Astrocyte (in vitro differentiated cells and primary cell): Measurements from ENCODE around the gene ARMH3. TPM values are rescaled to one million over a fixed set of nuclear protein-coding genes. Genes with fewer than 3 reads are reported as not detected.

Experiments
- DNase-seq: peaks from one replicate; pipeline ENCODE4 v3.0.0-alpha.2; 2010; ENCODE audit warnings: low read depth
- FAIRE-seq: peaks from 2 replicates; lab custom pipeline; 2011; peaks lifted over from hg19 to GRCh38; lab: Jason Lieb, UNC
- H2AFZ ChIP-seq: 2 replicates; pipeline ENCODE4 v1.6.0; 2012; ENCODE audit warnings: low read depth, low read length, inconsistent platforms
- H3K27ac ChIP-seq: 2 replicates; pipeline ENCODE4 v1.5.1; 2011; ENCODE audit warnings: low read depth, low read length, inconsistent platforms
- H3K27me3 ChIP-seq: 2 replicates; pipeline ENCODE4 v1.6.0; 2011; ENCODE audit warnings: low read length, inconsistent platforms; ENCODE audit not compliant: insufficient read depth
- H3K36me3 ChIP-seq: 2 replicates; pipeline ENCODE4 v1.5.1; 2011; ENCODE audit warnings: low read length, inconsistent platforms; ENCODE audit not compliant: insufficient read depth
- H3K4me1 ChIP-seq: 2 replicates; pipeline ENCODE4 v1.5.1; 2011; ENCODE audit warnings: low read length, inconsistent platforms; ENCODE audit not compliant: insufficient read depth
- H3K4me2 ChIP-seq: 2 replicates; pipeline ENCODE4 v1.6.0; 2012; ENCODE audit warnings: low read length, inconsistent platforms
- H3K4me3 ChIP-seq: 2 replicates; pipeline ENCODE4 v1.5.1; 2011; ENCODE audit warnings: low read depth, mild to moderate bottlenecking, low read length, inconsistent platforms; ENCODE audit not compliant: insufficient read depth
- H3K79me2 ChIP-seq: 2 replicates; pipeline ENCODE4 v1.6.0; 2012; ENCODE audit warnings: mild to moderate bottlenecking, low read length, inconsistent platforms; ENCODE audit not compliant: insufficient read depth
- H3K9ac ChIP-seq: 2 replicates; pipeline ENCODE4 v1.6.0; 2012; ENCODE audit warnings: mild to moderate bottlenecking, low read length, inconsistent platforms
- H3K9me3 ChIP-seq: 2 replicates; pipeline ENCODE4 v1.5.1; 2012; ENCODE audit warnings: low read depth, mild to moderate bottlenecking, low read length, inconsistent platforms; ENCODE audit not compliant: insufficient read depth
- H4K20me1 ChIP-seq: 2 replicates; pipeline ENCODE4 v1.6.0; 2012; ENCODE audit warnings: low read length, inconsistent platforms; ENCODE audit not compliant: insufficient read depth
- H3K27ac Mint-ChIP-seq: one replicate; pipeline ENCODE4 v1.8.0; 2021; ENCODE audit warnings: mild to moderate bottlenecking, mixed read lengths; ENCODE audit not compliant: unreplicated experiment
- H3K27me3 Mint-ChIP-seq: one replicate; pipeline ENCODE4 v1.8.0; 2021; ENCODE audit warnings: low read depth, mixed read lengths; ENCODE audit not compliant: unreplicated experiment
- H3K36me3 Mint-ChIP-seq: one replicate; pipeline ENCODE4 v1.8.0; 2021; ENCODE audit warnings: low read depth, mixed read lengths; ENCODE audit not compliant: unreplicated experiment
- H3K4me1 Mint-ChIP-seq: one replicate; pipeline ENCODE4 v1.8.0; 2021; ENCODE audit warnings: low read depth, mixed read lengths; ENCODE audit not compliant: unreplicated experiment
- H3K4me3 Mint-ChIP-seq: one replicate; pipeline ENCODE4 v1.8.0; 2021; ENCODE audit warnings: mild to moderate bottlenecking, moderate library complexity, mixed read lengths; ENCODE audit not compliant: unreplicated experiment
- H3K9me3 Mint-ChIP-seq: one replicate; pipeline ENCODE4 v1.8.0; 2021; ENCODE audit warnings: mild to moderate bottlenecking, mixed read lengths; ENCODE audit not compliant: unreplicated experiment
- EZH2 ChIP-seq: IDR thresholded peaks from 2 replicates; pipeline ENCODE4 v1.6.1; 2012; ENCODE audit warnings: mild to moderate bottlenecking, low read length, inconsistent platforms; ENCODE audit not compliant: insufficient read depth
- total RNA-seq: library from RNA; stranded (reverse); gene quantifications from 2 replicates; pipeline ENCODE4 v1.2.1, GENCODE V29; 2021
- TF ChIP-seq, protein P1 (sequence below): IDR thresholded peaks from 2 replicates; pipeline ENCODE4 v1.5.1; 2011; ENCODE audit warnings: low read depth, mild to moderate bottlenecking, inconsistent platforms, low read length, moderate library complexity; ENCODE audit not compliant: insufficient read depth

The ARMH3 gene
- total RNA-seq, 1 donor from 2014 or later, result 22.6 TPM

DNA sequence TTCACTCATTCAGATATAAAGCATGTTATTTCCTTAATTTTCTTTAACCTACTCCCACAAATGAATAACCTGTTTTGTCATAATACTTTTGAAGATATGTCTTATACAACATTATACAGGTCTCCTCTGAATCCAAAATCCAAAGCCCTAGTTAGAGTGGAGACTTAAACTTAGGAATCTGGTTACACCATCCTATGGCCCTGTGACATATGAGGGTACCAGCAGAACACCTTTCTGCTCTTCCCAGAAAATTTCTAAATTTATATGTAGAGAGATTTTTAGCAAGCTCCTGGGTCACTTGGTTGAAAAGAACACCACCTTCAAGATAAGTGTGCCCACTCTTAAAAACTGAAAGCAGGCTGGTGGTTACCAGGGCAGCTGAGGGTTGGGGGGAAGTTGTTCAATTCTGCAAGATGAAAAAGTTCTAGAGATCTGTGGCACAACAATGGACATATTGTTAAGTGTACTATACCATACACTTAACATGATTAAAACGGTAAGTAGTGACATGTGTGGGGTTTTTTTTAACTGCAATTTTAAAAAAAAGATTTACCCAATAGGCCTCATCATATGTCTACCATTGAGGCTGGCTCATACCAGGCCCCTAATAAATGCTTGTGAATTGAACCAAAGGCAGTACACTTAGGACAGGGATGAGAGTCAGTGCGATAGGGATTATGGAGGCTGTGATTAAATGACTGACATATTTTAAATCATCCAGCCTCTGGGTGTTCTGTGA, 174.8 kb downstream of the ARMH3 start:
- FAIRE-seq (no peak), DNase-seq (no peak)
- Mint-ChIP-seq H3K4me1 (peaks cover 9% of the 10 kb centered on the region), H3K36me3 (peaks cover 7% of the 10 kb centered on the region), H3K27me3 (no peaks in the 10 kb centered on the region), H3K9me3 (no peaks in the 10 kb centered on the region), H3K27ac (no peak overlapping the region), H3K4me3 (no peak overlapping the region)
- H3K36me3 ChIP-seq, result no peaks in the 10 kb centered on the region
- H3K9me3 ChIP-seq, result no peaks in the 10 kb centered on the region
- H3K27me3 ChIP-seq, result no peaks in the 10 kb centered on the region
- H3K9ac ChIP-seq, result no peak overlapping the region
- no peak overlapping the region for H3K4me2 ChIP-seq
- H2AFZ ChIP-seq, result no peak overlapping the region
- no peaks in the 10 kb centered on the region for H4K20me1 ChIP-seq
- H3K79me2 ChIP-seq, result no peaks in the 10 kb centered on the region
- H3K4me1 ChIP-seq, result peaks cover 17% of the 10 kb centered on the region
- TF ChIP-seq, protein P1, sequence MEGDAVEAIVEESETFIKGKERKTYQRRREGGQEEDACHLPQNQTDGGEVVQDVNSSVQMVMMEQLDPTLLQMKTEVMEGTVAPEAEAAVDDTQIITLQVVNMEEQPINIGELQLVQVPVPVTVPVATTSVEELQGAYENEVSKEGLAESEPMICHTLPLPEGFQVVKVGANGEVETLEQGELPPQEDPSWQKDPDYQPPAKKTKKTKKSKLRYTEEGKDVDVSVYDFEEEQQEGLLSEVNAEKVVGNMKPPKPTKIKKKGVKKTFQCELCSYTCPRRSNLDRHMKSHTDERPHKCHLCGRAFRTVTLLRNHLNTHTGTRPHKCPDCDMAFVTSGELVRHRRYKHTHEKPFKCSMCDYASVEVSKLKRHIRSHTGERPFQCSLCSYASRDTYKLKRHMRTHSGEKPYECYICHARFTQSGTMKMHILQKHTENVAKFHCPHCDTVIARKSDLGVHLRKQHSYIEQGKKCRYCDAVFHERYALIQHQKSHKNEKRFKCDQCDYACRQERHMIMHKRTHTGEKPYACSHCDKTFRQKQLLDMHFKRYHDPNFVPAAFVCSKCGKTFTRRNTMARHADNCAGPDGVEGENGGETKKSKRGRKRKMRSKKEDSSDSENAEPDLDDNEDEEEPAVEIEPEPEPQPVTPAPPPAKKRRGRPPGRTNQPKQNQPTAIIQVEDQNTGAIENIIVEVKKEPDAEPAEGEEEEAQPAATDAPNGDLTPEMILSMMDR, result no peak
- TF ChIP-seq EZH2, result no peak
- H3K27ac ChIP-seq, result no peak overlapping the region
- H3K4me3 ChIP-seq, result no peak overlapping the region

DNA sequence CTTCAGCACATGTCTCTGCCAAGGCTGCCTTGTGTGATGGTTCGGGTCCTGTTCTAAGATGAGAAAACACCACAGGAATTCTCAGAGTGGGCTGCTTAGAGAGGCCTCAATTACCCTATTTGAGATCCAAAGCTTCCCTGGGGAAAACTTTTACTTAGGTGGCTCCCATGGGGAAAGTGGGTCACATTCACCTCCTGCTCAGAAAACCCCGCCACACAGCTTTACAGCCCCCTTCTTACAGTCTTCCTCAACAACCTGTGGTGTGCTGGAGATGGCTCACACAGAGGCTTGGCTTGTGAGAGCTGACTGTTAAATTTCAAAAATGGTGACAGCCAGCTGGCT, 175.8 kb downstream of the ARMH3 start:
- no peaks in the 10 kb centered on the region for H3K27me3 Mint-ChIP-seq
- H3K4me1 Mint-ChIP-seq, result peaks cover 9% of the 10 kb centered on the region
- H3K36me3 Mint-ChIP-seq, result peaks cover 5% of the 10 kb centered on the region
- TF ChIP-seq, protein P1, result no peak
- TF ChIP-seq EZH2, result no peak
- Histone ChIP-seq H4K20me1 (peaks cover 3% of the 10 kb centered on the region), H3K79me2 (no peaks in the 10 kb centered on the region), H3K36me3 (no peaks in the 10 kb centered on the region), H2AFZ (peak overlapping the region; percentile 20), H3K27ac (peak overlapping the region; percentile 89), H3K4me1 (peaks cover 17% of the 10 kb centered on the region), H3K4me3 (no peak overlapping the region), H3K9me3 (no peaks in the 10 kb centered on the region), H3K27me3 (no peaks in the 10 kb centered on the region), H3K4me2 (peak overlapping the region; percentile 71), H3K9ac (peak overlapping the region; percentile 59)
- FAIRE-seq (no peak), DNase-seq (no peak)
- H3K4me3 Mint-ChIP-seq, result peak overlapping the region; percentile 21
- H3K27ac Mint-ChIP-seq, result no peak overlapping the region
- H3K9me3 Mint-ChIP-seq, result no peaks in the 10 kb centered on the region
